ENCODE measurements around the gene GMDS. TPM values are rescaled to one million over a fixed set of nuclear protein-coding genes. Genes with fewer than 3 reads are reported as not detected.

GMDS gene
- total and polyA plus RNA-seq, 2 of the 13 experiments (the other 11 are each of a cell fraction or from before 2014, with no cell fraction given), result 64.4 to 112 TPM

DNA sequence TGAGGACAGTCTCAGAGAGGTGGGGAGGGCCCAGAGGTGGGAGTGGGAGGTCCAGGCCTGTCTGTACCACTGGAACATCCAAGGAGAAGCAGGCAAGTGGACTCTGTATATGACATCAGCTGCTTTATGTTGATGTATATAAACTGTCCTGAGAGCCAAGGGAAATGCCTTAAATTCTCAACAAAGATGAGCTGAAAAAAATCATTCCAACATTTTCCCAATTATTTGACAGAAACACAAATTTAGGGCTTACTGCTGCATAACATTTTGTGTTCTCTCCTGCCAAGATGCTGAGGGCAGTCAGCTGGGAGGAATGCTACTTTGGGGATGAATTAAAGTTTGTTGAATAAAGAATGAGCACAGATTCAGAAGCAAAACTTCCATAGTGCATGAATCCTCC, 582.9 kb downstream of the GMDS start:
- Histone ChIP-seq H4K20me1 (ENCODE audit: insufficient read depth, low read length) (no peaks in the 10 kb centered on the region), H3K4me2 (ENCODE audit: low read depth, low read length) (no peak overlapping the region), H3K27ac (ENCODE audit: extremely low read length, insufficient read depth, low read length) (no peak overlapping the region), H3K4me3 (replicated peaks in 1 of 3; ENCODE audit: insufficient read depth in 1 of 3, low read depth in 2 of 3, low read length in 3 of 3) (no peak overlapping the region), H3K9me3 (ENCODE audit: low read length) (no peaks in the 10 kb centered on the region), H3K79me2 (ENCODE audit: insufficient read depth, low read length) (no peaks in the 10 kb centered on the region), H3K9ac (ENCODE audit: insufficient read depth, low read depth, low read length) (no peak overlapping the region), H3K27me3 (ENCODE audit: control insufficient read depth in 1 of 2, insufficient read depth in 2 of 2, low read length in 2 of 2) (no peaks in the 10 kb centered on the region), H2AFZ (ENCODE audit: low read length) (no peak overlapping the region), H3K36me3 (replicated peaks in 1 of 2; ENCODE audit: control insufficient read depth in 1 of 2, insufficient read depth in 2 of 2, low read length in 2 of 2) (peaks cover 8 to 27% of the 10 kb centered on the region in 2 experiments; a peak in 4 of 5 replicates), H3K4me1 (ENCODE audit: insufficient read depth, low read length) (no peaks in the 10 kb centered on the region)
- in situ Hi-C loops (cut with HindIII; ENCODE audit: extremely low pct_ligation_motif_present, low pct_unique_long_range_greater_than_20kb) (no loop called here), intact Hi-C loops (cut with micrococcal nuclease; ENCODE audit: unreplicated experiment) (no loop called here)
- no peak for TF ChIP-seq GPN1 (CRISPR knock-in tag; IDR thresholded peaks at IDR 0.05; ENCODE audit: borderline replicate concordance)
- no peak for TF ChIP-seq KAT7 (CRISPR knock-in tag; IDR thresholded peaks at IDR 0.05; ENCODE audit: borderline replicate concordance)
- TF ChIP-seq NFE2L1 (CRISPR knock-in tag; IDR thresholded peaks at IDR 0.05; ENCODE audit: borderline replicate concordance), result no peak
- no peak for TF ChIP-seq GABPA (IDR thresholded peaks at IDR 0.05; ENCODE audit: low read depth, low read length)
- TF ChIP-seq GABPA (CRISPR knock-in tag; IDR thresholded peaks at IDR 0.05; ENCODE audit: low read depth), result no peak
- no peak for TF ChIP-seq ATF1 (CRISPR knock-in tag; IDR thresholded peaks at IDR 0.05)
- no peak for TF ChIP-seq RCOR2 (CRISPR knock-in tag; IDR thresholded peaks at IDR 0.05)
- TF ChIP-seq ZNF569 (CRISPR knock-in tag; IDR thresholded peaks at IDR 0.05; ENCODE audit: borderline replicate concordance), result no peak
- TF ChIP-seq GATAD2A (CRISPR knock-in tag; IDR thresholded peaks at IDR 0.05), result no peak
- BruUV-seq (replicated peaks), result no TSS peak
- DNase-seq (ENCODE audit: low spot score) (no peak), ATAC-seq (no peak), FAIRE-seq (no peak)
- POLR2A ChIA-PET, result no interaction called here
- CTCF ChIA-PET (ENCODE audit: low intra/inter-chr PET ratio, low total read pairs), result no interaction called here

DNA sequence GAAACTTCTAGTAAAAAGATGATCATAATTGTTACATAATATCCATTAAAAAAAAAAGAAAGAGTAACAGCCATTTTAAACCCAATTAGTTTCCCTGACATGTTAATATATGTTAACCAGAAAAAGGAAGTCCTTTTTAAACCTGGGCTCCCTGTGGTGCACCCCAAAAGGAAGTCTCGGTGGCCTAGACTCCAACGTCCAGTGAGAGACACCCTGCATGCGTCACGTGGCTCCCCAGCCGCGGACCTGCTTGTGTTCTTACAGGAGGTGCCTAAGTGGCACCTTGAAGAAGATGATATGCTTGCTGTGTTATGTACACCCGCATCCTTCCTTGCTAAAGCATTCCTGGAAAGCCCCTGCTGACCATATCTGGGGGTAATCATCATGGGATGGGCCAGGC, 585.6 kb downstream of the GMDS start:
- Histone ChIP-seq H2AFZ (ENCODE audit: low read length) (no peak overlapping the region), H3K79me2 (ENCODE audit: insufficient read depth, low read length) (no peaks in the 10 kb centered on the region), H3K4me1 (ENCODE audit: insufficient read depth, low read length) (no peaks in the 10 kb centered on the region), H4K20me1 (ENCODE audit: insufficient read depth, low read length) (no peaks in the 10 kb centered on the region), H3K27me3 (ENCODE audit: control insufficient read depth in 1 of 2, insufficient read depth in 2 of 2, low read length in 2 of 2) (no peaks in the 10 kb centered on the region), H3K4me3 (replicated peaks in 1 of 3; ENCODE audit: insufficient read depth in 1 of 3, low read depth in 2 of 3, low read length in 3 of 3) (no peak overlapping the region), H3K9me3 (ENCODE audit: low read length) (no peaks in the 10 kb centered on the region), H3K36me3 (replicated peaks in 1 of 2; ENCODE audit: control insufficient read depth in 1 of 2, insufficient read depth in 2 of 2, low read length in 2 of 2) (peaks cover 12 to 36% of the 10 kb centered on the region in 2 experiments; a peak in 3 of 5 replicates), H3K27ac (ENCODE audit: extremely low read length, insufficient read depth, low read length) (no peak overlapping the region), H3K9ac (ENCODE audit: insufficient read depth, low read depth, low read length) (no peak overlapping the region), H3K4me2 (ENCODE audit: low read depth, low read length) (no peak overlapping the region)
- WGBS (ENCODE audit: low lambda C conversion rate), result 96% methylated on average over 7 of the region's 7 CpGs
- POLR2A ChIA-PET, result no interaction called here
- in situ Hi-C loops (cut with HindIII; ENCODE audit: extremely low pct_ligation_motif_present, low pct_unique_long_range_greater_than_20kb) (no loop called here), intact Hi-C loops (cut with micrococcal nuclease; ENCODE audit: unreplicated experiment) (no loop called here)
- ATAC-seq (no peak), DNase-seq (ENCODE audit: low spot score) (no peak), FAIRE-seq (no peak)
- CTCF ChIA-PET (ENCODE audit: low intra/inter-chr PET ratio, low total read pairs), result no interaction called here
- no TSS peak for BruUV-seq (replicated peaks)
- TF ChIP-seq SRSF9 (IDR thresholded peaks at IDR 0.05; ENCODE audit: borderline replicate concordance, insufficient read depth, low read depth, low read length, poor library complexity, severe bottlenecking) (no peak), ZNF256 (CRISPR knock-in tag; conservative IDR thresholded peaks at IDR 0.05) (no peak), SCMH1 (CRISPR knock-in tag; IDR thresholded peaks at IDR 0.05; ENCODE audit: borderline replicate concordance) (no peak), SNAI1 (CRISPR knock-in tag; IDR thresholded peaks at IDR 0.05; ENCODE audit: borderline replicate concordance) (no peak), MYNN (CRISPR knock-in tag; IDR thresholded peaks at IDR 0.05; ENCODE audit: low read depth) (no peak), SMARCC2 (IDR thresholded peaks at IDR 0.05) (no peak), FOXO1 (CRISPR knock-in tag; IDR thresholded peaks at IDR 0.05) (no peak), FOXK2 (IDR thresholded peaks at IDR 0.05) (no peak), ZNF7 (CRISPR knock-in tag; IDR thresholded peaks at IDR 0.05) (no peak)
- TF ChIP-seq, protein P1, sequence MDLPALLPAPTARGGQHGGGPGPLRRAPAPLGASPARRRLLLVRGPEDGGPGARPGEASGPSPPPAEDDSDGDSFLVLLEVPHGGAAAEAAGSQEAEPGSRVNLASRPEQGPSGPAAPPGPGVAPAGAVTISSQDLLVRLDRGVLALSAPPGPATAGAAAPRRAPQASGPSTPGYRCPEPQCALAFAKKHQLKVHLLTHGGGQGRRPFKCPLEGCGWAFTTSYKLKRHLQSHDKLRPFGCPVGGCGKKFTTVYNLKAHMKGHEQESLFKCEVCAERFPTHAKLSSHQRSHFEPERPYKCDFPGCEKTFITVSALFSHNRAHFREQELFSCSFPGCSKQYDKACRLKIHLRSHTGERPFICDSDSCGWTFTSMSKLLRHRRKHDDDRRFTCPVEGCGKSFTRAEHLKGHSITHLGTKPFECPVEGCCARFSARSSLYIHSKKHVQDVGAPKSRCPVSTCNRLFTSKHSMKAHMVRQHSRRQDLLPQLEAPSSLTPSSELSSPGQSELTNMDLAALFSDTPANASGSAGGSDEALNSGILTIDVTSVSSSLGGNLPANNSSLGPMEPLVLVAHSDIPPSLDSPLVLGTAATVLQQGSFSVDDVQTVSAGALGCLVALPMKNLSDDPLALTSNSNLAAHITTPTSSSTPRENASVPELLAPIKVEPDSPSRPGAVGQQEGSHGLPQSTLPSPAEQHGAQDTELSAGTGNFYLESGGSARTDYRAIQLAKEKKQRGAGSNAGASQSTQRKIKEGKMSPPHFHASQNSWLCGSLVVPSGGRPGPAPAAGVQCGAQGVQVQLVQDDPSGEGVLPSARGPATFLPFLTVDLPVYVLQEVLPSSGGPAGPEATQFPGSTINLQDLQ (CRISPR knock-in tag; IDR thresholded peaks at IDR 0.05), result no peak
